A375 (cell line): ENCODE measurements around the gene NUP42. TPM values are rescaled to one million over a fixed set of nuclear protein-coding genes. Genes with fewer than 3 reads are reported as not detected.

Experiments
- total RNA-seq: library from RNA; depleted of rRNA; stranded (reverse); fragments of >200 nt; shearing (Covaris generic); gene quantifications from 2 replicates; pipeline ENCODE4 v1.2.3, GENCODE V29; 2014; rRNA removed

NUP42 gene, protein sequence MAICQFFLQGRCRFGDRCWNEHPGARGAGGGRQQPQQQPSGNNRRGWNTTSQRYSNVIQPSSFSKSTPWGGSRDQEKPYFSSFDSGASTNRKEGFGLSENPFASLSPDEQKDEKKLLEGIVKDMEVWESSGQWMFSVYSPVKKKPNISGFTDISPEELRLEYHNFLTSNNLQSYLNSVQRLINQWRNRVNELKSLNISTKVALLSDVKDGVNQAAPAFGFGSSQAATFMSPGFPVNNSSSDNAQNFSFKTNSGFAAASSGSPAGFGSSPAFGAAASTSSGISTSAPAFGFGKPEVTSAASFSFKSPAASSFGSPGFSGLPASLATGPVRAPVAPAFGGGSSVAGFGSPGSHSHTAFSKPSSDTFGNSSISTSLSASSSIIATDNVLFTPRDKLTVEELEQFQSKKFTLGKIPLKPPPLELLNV
- 46.1 and 62.2 TPM in 2 replicates for total RNA-seq

DNA sequence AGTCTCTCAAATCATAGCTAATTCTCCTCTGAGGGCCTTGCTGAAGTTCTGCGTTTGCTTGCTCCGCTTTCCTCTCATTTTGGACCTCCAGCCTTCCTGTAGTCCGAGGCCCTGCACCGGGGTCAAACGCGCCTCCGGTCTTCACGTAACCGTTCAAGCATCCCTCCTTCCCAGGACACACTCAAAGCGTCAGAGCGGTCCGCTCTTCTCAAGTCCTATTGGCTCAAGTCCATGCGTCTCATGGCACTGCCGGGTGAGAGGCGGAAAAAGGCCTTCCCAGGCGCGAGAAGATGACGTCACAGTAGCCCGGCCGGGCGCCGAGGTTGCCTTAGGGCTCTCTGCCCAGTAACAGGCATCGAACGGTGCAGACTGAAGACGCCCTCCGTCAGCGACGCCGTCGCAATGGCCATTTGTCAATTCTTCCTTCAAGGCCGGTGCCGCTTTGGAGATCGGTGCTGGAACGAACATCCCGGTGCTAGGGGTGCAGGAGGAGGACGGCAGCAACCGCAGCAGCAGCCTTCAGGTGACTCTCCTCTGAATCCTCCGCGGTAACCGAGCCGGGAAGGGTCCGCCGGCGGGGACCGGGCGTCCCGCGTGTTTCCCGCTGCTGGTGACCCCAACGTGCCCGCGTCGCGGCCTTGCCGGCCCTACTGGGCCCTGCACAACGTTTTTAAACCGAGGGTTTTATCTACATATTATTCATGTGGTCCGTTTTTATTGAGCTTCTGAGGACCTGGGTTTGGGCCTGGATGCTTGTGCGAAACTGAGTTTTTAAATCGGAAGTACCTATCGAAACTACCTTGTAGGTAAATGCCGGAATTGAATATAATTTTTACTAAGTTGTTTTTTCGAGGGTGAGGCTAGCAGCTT, at the start of gene NUP42:
NUP42 (plus strand) TSS at position 365 of the 870 bp plus-strand sequence; CDS start at position 403, 38 bp downstream.

DNA sequence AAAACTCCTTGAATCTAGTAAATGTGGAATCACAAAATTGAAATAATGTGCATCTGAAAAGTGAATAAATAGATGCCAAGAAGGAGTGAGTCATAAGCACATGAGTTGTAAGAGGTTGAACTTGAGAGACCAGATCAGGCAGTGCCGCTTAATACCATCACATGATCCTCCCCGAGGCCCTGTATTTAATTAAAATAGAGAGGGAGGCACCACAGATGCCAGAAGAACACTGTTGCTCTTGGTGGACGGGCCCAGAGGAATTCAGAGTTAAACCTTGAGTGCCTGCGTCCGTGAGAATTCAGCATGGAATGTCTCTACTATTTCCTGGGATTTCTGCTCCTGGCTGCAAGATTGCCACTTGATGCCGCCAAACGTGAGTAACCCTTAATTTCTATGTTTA, 64.7 kb downstream of the NUP42 start, which contains the start of gene GPNMB:
GPNMB (plus strand) TSS at position 221 of the 400 bp plus-strand sequence; CDS start at position 304, 83 bp downstream.

Other genes starting within 250 kb of the NUP42 start
- 20.9 and 24.1 TPM in 2 replicates for gene HYCC1, start 167.9 kb upstream of the NUP42 start, total RNA-seq
- gene KLHL7, start 76.3 kb upstream of the NUP42 start, total RNA-seq, result 27.3 and 32.8 TPM in 2 replicates
- 25.9 and 26.3 TPM in 2 replicates for gene GPNMB, start 64.7 kb downstream of the NUP42 start, total RNA-seq
- gene MALSU1, start 117.3 kb downstream of the NUP42 start, total RNA-seq, result 193 and 194 TPM in 2 replicates